Keratinocyte (primary cell): Measurements from ENCODE around the gene USP17L12. TPM values are rescaled to one million over a fixed set of nuclear protein-coding genes. Genes with fewer than 3 reads are reported as not detected.
"Not testable (repeated sequence)": the region's sequence is repeated elsewhere in the genome, so short reads cannot be mapped to it uniquely, and the experiment has no call there.

Source experiments
- DNase-seq: peaks from one replicate; pipeline ENCODE4 v3.0.0-alpha.2; 2011; ENCODE audit warnings: low read depth, missing footprints, low spot score
- FAIRE-seq: peaks from 2 replicates; lab custom pipeline; 2011; peaks lifted over from hg19 to GRCh38; lab: Jason Lieb, UNC
- H2AFZ ChIP-seq: 2 replicates; pipeline ENCODE4 v1.6.0; 2012; ENCODE audit warnings: low read length, control low read depth, inconsistent platforms; ENCODE audit not compliant: control insufficient read depth
- H3K27ac ChIP-seq: 2 replicates; pipeline ENCODE4 v1.5.1; 2011; ENCODE audit warnings: low read length; ENCODE audit not compliant: control insufficient read depth, insufficient read depth
- H3K27me3 ChIP-seq: 3 replicates; pipeline ENCODE4 v1.6.0; 2011; ENCODE audit warnings: low read length; ENCODE audit not compliant: control insufficient read depth, insufficient read depth; ENCODE audit errors: extremely low read depth
- H3K36me3 ChIP-seq, 2 experiments: 2 replicates in 1 of 2; 3 replicates in 1 of 2; pipeline ENCODE4 v1.5.1; 2011; ENCODE audit warnings: low read length in 2 of 2, mild to moderate bottlenecking in 1 of 2; ENCODE audit not compliant: control insufficient read depth in 2 of 2, insufficient read depth in 2 of 2; ENCODE audit errors: extremely low read depth in 1 of 2
- H3K4me1 ChIP-seq: 3 replicates; pipeline ENCODE4 v1.5.1; 2011; ENCODE audit warnings: low read length; ENCODE audit not compliant: control insufficient read depth, insufficient read depth; ENCODE audit errors: extremely low read depth
- H3K4me2 ChIP-seq: 3 replicates; pipeline ENCODE4 v1.6.0; 2011; ENCODE audit warnings: low read depth, low read length; ENCODE audit not compliant: control insufficient read depth, insufficient read depth; ENCODE audit errors: extremely low read depth
- H3K4me3 ChIP-seq, 3 experiments: fragments of 200-600 bp in 1 of 3; sonication (generic) in 1 of 3; 2 replicates in 2 of 3; 3 replicates in 1 of 3; pipeline ENCODE4 v1.5.1; 2011 to 2016; ENCODE audit warnings: low read length in 3 of 3, mild to moderate bottlenecking in 3 of 3, control low read depth in 2 of 3, inconsistent platforms in 1 of 3, low read depth in 1 of 3, mixed read lengths in 1 of 3, mixed run types in 1 of 3, moderate library complexity in 1 of 3; ENCODE audit not compliant: control insufficient read depth in 2 of 3, insufficient read depth in 2 of 3; ENCODE audit errors: extremely low read depth in 1 of 3
- H3K79me2 ChIP-seq: 2 replicates; pipeline ENCODE4 v1.6.0; 2012; ENCODE audit warnings: low read length; ENCODE audit not compliant: control insufficient read depth, insufficient read depth
- H3K9ac ChIP-seq: 3 replicates; pipeline ENCODE4 v1.6.0; 2011; ENCODE audit warnings: low read length; ENCODE audit not compliant: control insufficient read depth, insufficient read depth; ENCODE audit errors: extremely low read depth
- H3K9me1 ChIP-seq: 3 replicates; pipeline ENCODE4 v1.6.0; 2011; ENCODE audit warnings: low read length; ENCODE audit not compliant: control insufficient read depth, insufficient read depth; ENCODE audit errors: extremely low read depth
- H3K9me3 ChIP-seq: 2 replicates; pipeline ENCODE4 v1.5.1; 2012; ENCODE audit warnings: low read depth, low read length; ENCODE audit not compliant: control insufficient read depth
- H4K20me1 ChIP-seq: 3 replicates; pipeline ENCODE4 v1.6.0; 2011; ENCODE audit warnings: low read length; ENCODE audit not compliant: control insufficient read depth, insufficient read depth; ENCODE audit errors: extremely low read depth
- dilution Hi-C: fragments of 300-500 bp; cut with MboI; formaldehyde crosslinking; loops from one replicate; pipeline ENCODE4 v1.7.0; 2020; ENCODE audit warnings: low sequenced_read_pairs; ENCODE audit not compliant: extremely low pct_ligation_motif_present
- polyA plus RNA-seq, 5 experiments: library from polyadenylated mRNA; depleted of rRNA in 3 of 5; stranded (reverse) in 3 of 5; stranded (forward) in 1 of 5; unstranded in 1 of 5; fragments of >200 nt; gene quantifications; 1 replicate in 1 of 5; 2 replicates in 3 of 5; 3 replicates in 1 of 5; pipeline versions ENCODE4 v1.2.1 to v1.2.3, GENCODE V29; 2011 to 2012; ENCODE audit warnings: missing spikeins in 2 of 5, low read depth in 1 of 5, low replicate concordance in 1 of 5

The USP17L12 gene
- polyA plus RNA-seq, 1 donor (not counting 4 experiments of a cell fraction or from before 2014, with no cell fraction given) = not detected

DNA sequence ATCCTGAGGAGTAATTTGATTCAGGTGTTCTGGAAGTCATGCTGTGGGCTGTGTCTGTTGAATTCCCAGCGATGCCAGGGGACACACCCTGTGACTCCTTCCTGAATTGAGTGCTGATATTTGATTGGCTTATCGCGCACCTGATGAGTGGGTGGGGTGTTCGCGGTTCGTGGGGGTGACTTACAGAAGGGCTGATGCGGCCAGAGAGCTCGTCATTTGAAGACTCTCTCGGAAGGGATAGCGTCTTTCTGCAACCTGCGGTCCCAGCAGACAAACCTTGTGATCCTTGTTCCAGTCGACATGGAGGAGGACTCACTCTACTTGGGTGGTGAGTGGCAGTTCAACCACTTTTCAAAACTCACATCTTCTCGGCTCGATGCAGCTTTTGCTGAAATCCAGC is 4.6 kb downstream of the USP17L12 start, which contains the start of gene USP17L13:
Gene USP17L13 (plus strand): TSS at position 301 of the 400 bp plus-strand sequence. CDS start 0 bp downstream, at position 301.
- H3K27ac ChIP-seq, H4K20me1 ChIP-seq, FAIRE-seq, H3K27me3 ChIP-seq, H3K36me3 ChIP-seq, H3K9ac ChIP-seq, H3K79me2 ChIP-seq, H3K9me1 ChIP-seq, DNase-seq, H3K4me1 ChIP-seq, dilution Hi-C loops, H3K4me2 ChIP-seq, H2AFZ ChIP-seq, H3K9me3 ChIP-seq, H3K4me3 ChIP-seq: not testable (repeated sequence)

DNA sequence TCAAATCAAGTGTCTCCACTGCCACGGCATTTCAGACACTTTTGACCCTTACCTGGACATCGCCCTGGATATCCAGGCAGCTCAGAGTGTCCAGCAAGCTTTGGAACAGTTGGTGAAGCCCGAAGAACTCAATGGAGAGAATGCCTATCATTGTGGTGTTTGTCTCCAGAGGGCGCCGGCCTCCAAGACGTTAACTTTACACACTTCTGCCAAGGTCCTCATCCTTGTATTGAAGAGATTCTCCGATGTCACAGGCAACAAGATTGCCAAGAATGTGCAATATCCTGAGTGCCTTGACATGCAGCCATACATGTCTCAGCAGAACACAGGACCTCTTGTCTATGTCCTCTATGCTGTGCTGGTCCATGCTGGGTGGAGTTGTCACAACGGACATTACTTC is 10.3 kb downstream of the USP17L12 start:
- H3K9me1 ChIP-seq, H3K36me3 ChIP-seq, H3K27ac ChIP-seq, H4K20me1 ChIP-seq, FAIRE-seq, dilution Hi-C loops, H3K4me1 ChIP-seq, DNase-seq, H3K9me3 ChIP-seq, H3K4me2 ChIP-seq, H3K27me3 ChIP-seq, H2AFZ ChIP-seq, H3K79me2 ChIP-seq, H3K9ac ChIP-seq, H3K4me3 ChIP-seq: not testable (repeated sequence)

- H3K27me3 ChIP-seq, DNase-seq, H3K4me3 ChIP-seq, H3K9ac ChIP-seq, H3K9me1 ChIP-seq, H3K36me3 ChIP-seq, H3K79me2 ChIP-seq, H3K4me2 ChIP-seq, H3K9me3 ChIP-seq, H4K20me1 ChIP-seq, H3K27ac ChIP-seq, FAIRE-seq, dilution Hi-C loops, H3K4me1 ChIP-seq, H2AFZ ChIP-seq: not testable (repeated sequence)
Measured at GRCh38 chr4:9234085-9234484, 14.1 kb downstream of the USP17L12 start, which contains the start of gene USP17L15. Gene USP17L15 (plus strand): TSS chr4:9234385. CDS start chr4:9234385, 0 bp downstream.

DNA sequence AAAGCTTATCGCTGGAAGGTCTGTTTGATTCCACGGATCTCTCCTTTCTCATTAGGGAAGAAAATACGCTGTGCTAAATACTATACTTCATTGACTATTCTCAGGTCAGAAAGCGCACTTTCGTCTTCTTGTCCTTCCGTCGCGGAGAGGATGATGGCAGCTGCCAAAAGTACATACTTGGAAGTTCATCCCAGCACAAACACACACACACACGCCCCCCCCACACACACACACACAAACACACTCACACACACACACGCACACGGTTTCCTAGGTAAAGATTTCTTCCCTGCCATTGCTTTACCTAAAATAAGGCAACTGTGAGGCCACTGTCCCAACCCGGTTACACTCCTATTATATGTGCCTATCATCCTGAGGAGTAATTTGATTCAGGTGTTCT is 18.5 kb downstream of the USP17L12 start:
- H3K9ac ChIP-seq, DNase-seq, H3K27ac ChIP-seq, H4K20me1 ChIP-seq, H3K4me1 ChIP-seq, FAIRE-seq, dilution Hi-C loops, H3K9me3 ChIP-seq, H3K36me3 ChIP-seq, H3K27me3 ChIP-seq, H2AFZ ChIP-seq, H3K4me3 ChIP-seq, H3K79me2 ChIP-seq, H3K4me2 ChIP-seq, H3K9me1 ChIP-seq: not testable (repeated sequence)

DNA sequence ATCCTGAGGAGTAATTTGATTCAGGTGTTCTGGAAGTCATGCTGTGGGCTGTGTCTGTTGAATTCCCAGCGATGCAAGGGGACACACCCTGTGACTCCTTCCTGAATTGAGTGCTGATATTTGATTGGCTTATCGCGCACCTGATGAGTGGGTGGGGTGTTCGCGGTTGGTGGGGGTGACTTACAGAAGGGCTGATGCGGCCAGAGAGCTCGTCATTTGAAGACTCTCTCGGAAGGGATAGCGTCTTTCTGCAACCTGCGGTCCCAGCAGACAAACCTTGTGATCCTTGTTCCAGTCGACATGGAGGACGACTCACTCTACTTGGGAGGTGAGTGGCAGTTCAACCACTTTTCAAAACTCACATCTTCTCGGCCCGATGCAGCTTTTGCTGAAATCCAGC is 23.6 kb downstream of the USP17L12 start, which contains the start of gene USP17L17:
Gene USP17L17 (plus strand): TSS at position 301 of the 400 bp plus-strand sequence. CDS start 0 bp downstream, at position 301.
- H3K4me1 ChIP-seq, H3K9ac ChIP-seq, FAIRE-seq, H3K27me3 ChIP-seq, dilution Hi-C loops, H3K27ac ChIP-seq, H3K9me1 ChIP-seq, H3K9me3 ChIP-seq, DNase-seq, H2AFZ ChIP-seq, H3K36me3 ChIP-seq, H3K79me2 ChIP-seq, H3K4me2 ChIP-seq, H3K4me3 ChIP-seq, H4K20me1 ChIP-seq: not testable (repeated sequence)
